Measurements from ENCODE around the gene UTRN. TPM values are rescaled to one million over a fixed set of nuclear protein-coding genes. Genes with fewer than 3 reads are reported as not detected.

Gene UTRN
- total RNA-seq, 1 donor from 2014 or later: 33.8 TPM

- no peak for DNase-seq (ENCODE audit: low spot score in 2 of 2)
- FAIRE-seq: no peak
These were observed 5.5 kb upstream of the UTRN start for GRCh38 chr6:144279484-144280150.

DNA sequence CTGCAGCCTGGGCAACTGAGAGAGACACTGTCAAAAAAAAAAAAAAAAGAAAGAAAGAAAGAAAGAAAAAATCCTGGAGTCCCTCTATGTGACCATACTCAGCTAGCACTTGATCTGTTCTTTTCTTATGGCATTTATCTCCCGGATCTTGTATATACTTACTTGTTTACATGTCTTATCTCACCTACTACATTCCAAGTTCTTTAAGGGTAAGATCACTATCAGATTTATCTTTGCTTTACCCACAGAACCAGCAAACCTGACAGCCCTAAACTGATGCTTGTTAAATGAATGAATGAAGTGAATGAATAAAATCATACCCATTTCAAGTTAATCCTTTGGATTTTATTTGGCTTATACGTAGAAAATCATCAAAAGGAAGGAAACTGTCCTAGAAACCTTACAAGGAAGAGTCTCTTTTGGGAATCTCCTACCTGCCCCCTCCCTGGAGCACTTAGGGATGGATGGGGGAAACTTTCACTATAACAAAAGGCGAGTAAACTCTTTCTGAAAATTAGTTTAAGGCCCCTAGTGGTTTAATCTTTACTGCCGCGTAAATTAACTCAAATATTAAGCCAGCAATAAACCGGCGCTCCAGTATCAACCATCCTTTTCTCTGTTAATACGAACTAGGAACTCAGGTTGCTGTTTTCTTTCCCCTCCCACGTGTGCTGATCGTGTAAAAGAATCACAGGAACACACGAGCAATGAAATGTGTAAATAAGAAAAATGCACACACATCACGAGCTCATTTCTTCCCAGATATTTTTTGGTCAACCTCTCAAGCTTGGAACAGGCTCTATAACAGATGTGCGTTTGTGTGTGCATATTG is 1.3 kb upstream of the UTRN start:
- FAIRE-seq (no peak), DNase-seq (ENCODE audit: low spot score in 2 of 2) (no peak)

DNA sequence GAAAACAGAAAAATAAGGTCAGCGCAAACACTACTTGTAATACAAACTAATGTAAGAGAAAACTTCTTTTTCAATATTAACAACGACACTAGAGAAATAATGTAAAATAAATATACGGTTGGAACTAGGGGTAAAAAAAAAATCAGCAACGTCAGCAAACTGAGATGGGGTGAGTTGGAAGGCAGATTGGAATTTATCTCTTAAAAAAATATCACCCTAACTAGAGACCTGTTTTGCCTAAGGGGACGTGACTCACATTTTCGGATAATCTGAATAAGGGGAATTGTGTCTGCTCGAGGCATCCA is 705 bp upstream of the UTRN start:
- FAIRE-seq (no peak), DNase-seq (ENCODE audit: low spot score in 2 of 2) (no peak)

GRCh38 chr6:144285548-144285797 is 338 bp downstream of the UTRN start:
- FAIRE-seq (no peak), DNase-seq (ENCODE audit: low spot score in 2 of 2) (no peak)

DNA sequence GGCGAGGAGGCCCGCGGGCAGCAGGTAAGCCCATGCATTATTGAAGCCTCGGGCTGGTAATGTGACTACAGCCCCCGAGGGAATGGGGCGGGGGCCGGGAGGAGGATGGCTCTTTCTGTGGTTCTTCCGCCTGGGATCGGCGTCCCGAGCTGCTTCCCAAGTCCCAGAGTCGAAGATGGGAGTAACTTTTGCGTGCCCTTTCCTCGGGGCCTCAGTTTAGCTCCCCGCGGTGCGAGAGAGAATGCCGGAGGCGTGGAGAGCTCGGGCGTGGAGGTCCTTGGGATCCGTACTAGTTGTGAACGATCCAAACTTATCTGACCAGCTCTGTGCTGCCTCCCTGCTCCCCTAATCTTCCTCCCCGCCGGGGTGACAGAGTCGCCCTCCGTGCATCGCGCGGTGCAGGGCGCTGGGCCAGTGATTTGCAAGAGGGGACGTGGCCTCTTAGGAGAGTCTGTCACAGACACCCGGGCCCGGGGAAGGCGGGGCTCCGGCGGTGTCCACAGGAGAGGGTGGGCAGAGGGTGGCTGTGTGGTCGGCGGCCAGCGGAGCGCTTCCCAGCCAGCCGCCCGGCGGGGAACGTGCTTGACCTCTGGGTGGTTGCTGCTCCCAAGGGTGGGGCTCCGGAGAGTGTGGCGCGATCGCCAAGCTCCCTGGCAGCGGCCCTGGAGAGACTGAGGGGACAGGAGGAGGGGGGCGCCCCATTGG is 815 bp downstream of the UTRN start:
- FAIRE-seq (no peak), DNase-seq (ENCODE audit: low spot score in 2 of 2) (peak; percentile 48 to 58)

DNA sequence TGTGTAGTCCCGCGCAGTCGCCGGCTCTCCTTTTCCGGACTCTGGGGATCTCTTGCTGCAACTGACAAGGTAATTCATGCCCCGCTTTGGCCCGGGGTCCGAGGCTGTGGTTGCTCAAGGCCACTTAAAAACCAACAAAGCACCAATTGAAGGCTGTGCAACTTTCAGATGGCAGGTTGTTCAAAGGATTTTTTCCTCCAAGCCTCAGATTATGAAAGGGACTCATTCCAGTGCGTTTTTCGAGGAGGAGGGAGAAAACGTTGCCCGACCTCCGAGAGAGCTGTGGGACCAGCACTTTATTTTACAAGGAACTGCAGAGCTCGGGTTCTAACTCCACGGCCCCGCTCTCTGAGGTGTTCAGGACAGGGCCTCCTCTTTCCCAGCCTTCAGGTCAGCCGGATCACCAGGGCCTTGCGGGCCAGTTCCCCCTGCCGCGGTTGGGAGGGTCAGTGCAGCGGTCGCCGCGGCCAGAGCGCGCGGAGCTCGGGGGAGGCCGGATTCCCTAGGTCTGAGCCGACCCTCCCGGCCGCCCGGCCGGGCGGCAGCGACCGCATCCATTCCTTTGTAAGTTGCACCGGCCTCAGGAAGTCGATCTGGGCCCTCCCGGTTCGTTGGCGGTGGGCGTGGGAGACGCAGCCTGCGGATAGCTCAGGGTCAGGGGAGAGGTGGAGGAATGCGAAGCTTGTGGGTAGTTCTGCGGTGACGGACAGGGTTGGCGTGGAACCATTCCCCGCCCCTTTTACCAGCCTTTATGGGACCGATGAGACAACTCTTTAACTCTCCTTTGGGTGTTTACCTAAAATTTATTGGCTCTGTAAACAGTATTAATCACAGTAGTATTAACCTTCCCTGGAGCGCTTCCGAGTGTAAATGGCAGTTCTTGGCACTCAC is 1.6 kb downstream of the UTRN start:
- DNase-seq (ENCODE audit: low spot score in 2 of 2): peak; percentile 22 to 27
- FAIRE-seq: no peak

- DNase-seq (ENCODE audit: low spot score in 2 of 2) (no peak), FAIRE-seq (no peak)
These were observed 3.9 kb downstream of the UTRN start for GRCh38 chr6:144289006-144289405.

GRCh38 chr6:144292372-144292771 is 7.2 kb downstream of the UTRN start:
- no peak for FAIRE-seq
- DNase-seq (ENCODE audit: low spot score in 2 of 2): no peak

GRCh38 chr6:144294016-144294415 is 8.9 kb downstream of the UTRN start:
- FAIRE-seq (no peak), DNase-seq (ENCODE audit: low spot score in 2 of 2) (no peak)

DNA sequence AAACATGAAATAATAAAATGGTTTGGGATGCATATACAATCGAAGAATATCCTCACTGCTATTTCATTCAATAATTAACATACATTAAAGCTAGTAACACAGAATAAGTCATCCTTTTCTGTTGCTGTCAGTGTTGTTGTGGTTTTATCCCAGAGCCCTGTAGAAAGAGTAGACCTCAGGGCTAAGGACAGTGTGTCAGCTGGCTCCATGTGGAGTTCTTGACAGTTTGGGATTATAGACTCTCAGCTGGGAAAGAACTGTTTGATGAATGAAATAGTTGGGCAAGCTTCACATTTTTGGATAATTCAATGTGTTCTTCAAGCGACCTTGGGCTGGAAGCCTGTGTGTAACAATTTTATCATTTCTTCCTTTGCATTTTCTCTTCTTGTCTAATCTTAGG is 10.1 kb downstream of the UTRN start:
- DNase-seq (ENCODE audit: low spot score in 2 of 2): no peak
- no peak for FAIRE-seq

GRCh38 chr6:144295981-144296767 is 11.0 kb downstream of the UTRN start:
- DNase-seq (ENCODE audit: low spot score in 2 of 2) (no peak), FAIRE-seq (no peak)

- DNase-seq (ENCODE audit: low spot score in 2 of 2) (no peak), FAIRE-seq (no peak)
These were observed 11.8 kb downstream of the UTRN start for GRCh38 chr6:144296973-144297372.

DNA sequence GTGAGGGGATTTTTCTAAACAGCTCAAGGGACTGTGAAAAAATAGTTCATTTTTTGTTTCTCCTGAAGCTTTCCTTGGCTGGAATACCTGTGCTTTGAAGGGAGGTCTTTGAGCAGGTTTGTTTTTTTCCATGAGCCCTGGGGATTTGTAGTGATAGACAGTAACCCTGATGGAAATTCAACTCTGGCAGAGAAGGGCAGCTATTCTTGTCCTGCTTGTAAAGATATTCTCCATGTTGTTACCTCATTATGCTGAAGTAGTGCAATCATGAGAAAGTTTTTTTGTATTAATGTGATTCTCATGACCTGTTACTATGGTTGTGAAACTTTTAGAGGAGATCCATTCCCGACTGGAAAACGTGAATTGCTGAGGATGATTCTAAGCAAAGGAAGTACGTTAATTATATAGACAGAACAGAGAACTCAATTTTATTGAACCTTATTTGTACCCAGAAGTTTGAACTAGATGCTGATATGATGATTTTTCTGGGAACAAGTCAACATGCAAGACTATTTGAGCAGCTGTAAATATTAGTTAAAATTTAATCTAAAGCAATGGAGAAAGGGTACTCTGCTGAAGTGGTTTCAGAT is 12.5 kb downstream of the UTRN start:
- FAIRE-seq: no peak

GRCh38 chr6:144298194-144298593 is 13.1 kb downstream of the UTRN start:
- DNase-seq (ENCODE audit: low spot score in 2 of 2) (no peak), FAIRE-seq (no peak)

More for the DNA sequence above, 12.5 kb downstream of the UTRN start:
- no peak for DNase-seq (ENCODE audit: low spot score in 2 of 2)

- FAIRE-seq (no peak), DNase-seq (ENCODE audit: low spot score in 2 of 2) (no peak)
These were observed 13.8 kb downstream of the UTRN start for GRCh38 chr6:144298916-144299315.

DNA sequence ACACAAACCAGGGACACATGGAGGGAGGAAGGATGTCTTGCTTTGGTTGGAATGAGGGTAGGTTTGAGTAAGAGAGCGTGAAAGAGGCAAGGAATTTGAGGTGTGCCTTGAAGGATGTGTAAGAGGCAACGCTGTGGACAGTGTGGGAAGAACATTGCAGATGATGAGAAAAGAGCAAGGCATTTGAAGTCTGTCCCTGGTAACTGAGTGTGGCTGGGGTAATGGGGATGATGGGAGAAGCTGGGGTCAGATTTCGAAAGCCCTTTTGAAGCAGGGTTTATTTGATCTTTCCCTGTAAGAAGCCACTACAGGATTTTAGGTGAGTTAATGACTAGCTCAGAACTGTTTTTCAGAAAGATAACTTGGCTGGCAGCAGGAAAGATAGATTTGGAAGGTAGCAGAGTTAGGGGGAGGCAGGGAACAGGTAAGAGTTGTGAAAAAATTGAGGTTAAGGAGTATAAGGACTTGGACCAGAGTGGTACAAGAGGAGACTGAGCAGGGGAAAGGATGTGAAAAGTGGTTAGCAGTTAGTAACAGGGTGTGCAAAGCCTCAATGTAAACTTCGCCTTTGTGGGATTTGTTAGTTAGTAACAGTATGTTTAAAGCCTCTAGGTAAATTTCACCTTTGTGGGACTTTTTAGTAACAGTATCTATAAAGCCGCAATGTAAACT is 17.7 kb downstream of the UTRN start:
- FAIRE-seq: no peak
- no peak for DNase-seq (ENCODE audit: low spot score in 2 of 2)

- no peak for FAIRE-seq
These were observed 19.2 kb downstream of the UTRN start for GRCh38 chr6:144304223-144304848.

GRCh38 chr6:144305567-144305966 is 20.4 kb downstream of the UTRN start:
- FAIRE-seq: no peak
- DNase-seq (ENCODE audit: low spot score in 2 of 2): no peak

More at GRCh38 chr6:144304223-144304848, 19.2 kb downstream of the UTRN start:
- DNase-seq (ENCODE audit: low spot score in 2 of 2): no peak

DNA sequence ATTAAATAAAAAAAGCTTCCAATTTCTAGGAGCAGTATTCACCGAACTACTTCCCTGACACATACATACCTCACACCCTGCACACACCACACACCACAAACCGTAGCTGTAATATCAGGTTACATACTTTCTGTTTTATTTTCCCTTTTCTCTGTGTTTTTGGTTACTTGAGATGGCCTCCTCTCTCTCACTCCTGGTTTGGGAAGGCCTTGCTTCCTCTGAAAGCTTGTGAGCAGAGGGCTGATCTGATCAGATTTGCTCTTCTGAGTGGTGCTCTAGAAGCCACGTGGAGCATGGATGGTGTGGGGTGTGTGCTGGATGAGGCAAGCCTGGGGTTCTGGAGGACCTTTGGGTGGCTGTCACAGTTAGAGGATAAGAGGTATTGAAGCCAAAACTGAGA is 20.9 kb downstream of the UTRN start:
- no peak for FAIRE-seq
- no peak for DNase-seq (ENCODE audit: low spot score in 2 of 2)
